Keratinocyte (primary cell): ENCODE measurements around the gene VSTM1. TPM values are rescaled to one million over a fixed set of nuclear protein-coding genes. Genes with fewer than 3 reads are reported as not detected.

Source experiments
- DNase-seq: peaks from one replicate; pipeline ENCODE4 v3.0.0-alpha.2; 2011; ENCODE audit warnings: low read depth, missing footprints, low spot score
- FAIRE-seq: peaks from 2 replicates; lab custom pipeline; 2011; peaks lifted over from hg19 to GRCh38; lab: Jason Lieb, UNC
- H2AFZ ChIP-seq: 2 replicates; pipeline ENCODE4 v1.6.0; 2012; ENCODE audit warnings: low read length, control low read depth, inconsistent platforms; ENCODE audit not compliant: control insufficient read depth
- H3K27ac ChIP-seq: 2 replicates; pipeline ENCODE4 v1.5.1; 2011; ENCODE audit warnings: low read length; ENCODE audit not compliant: control insufficient read depth, insufficient read depth
- H3K27me3 ChIP-seq: 3 replicates; pipeline ENCODE4 v1.6.0; 2011; ENCODE audit warnings: low read length; ENCODE audit not compliant: control insufficient read depth, insufficient read depth; ENCODE audit errors: extremely low read depth
- H3K36me3 ChIP-seq, 2 experiments: 2 replicates in 1 of 2; 3 replicates in 1 of 2; pipeline ENCODE4 v1.5.1; 2011; ENCODE audit warnings: low read length in 2 of 2, mild to moderate bottlenecking in 1 of 2; ENCODE audit not compliant: control insufficient read depth in 2 of 2, insufficient read depth in 2 of 2; ENCODE audit errors: extremely low read depth in 1 of 2
- H3K4me1 ChIP-seq: 3 replicates; pipeline ENCODE4 v1.5.1; 2011; ENCODE audit warnings: low read length; ENCODE audit not compliant: control insufficient read depth, insufficient read depth; ENCODE audit errors: extremely low read depth
- H3K4me2 ChIP-seq: 3 replicates; pipeline ENCODE4 v1.6.0; 2011; ENCODE audit warnings: low read depth, low read length; ENCODE audit not compliant: control insufficient read depth, insufficient read depth; ENCODE audit errors: extremely low read depth
- H3K4me3 ChIP-seq, 3 experiments: fragments of 200-600 bp in 1 of 3; sonication (generic) in 1 of 3; 2 replicates in 2 of 3; 3 replicates in 1 of 3; pipeline ENCODE4 v1.5.1; 2011 to 2016; ENCODE audit warnings: low read length in 3 of 3, mild to moderate bottlenecking in 3 of 3, control low read depth in 2 of 3, inconsistent platforms in 1 of 3, low read depth in 1 of 3, mixed read lengths in 1 of 3, mixed run types in 1 of 3, moderate library complexity in 1 of 3; ENCODE audit not compliant: control insufficient read depth in 2 of 3, insufficient read depth in 2 of 3; ENCODE audit errors: extremely low read depth in 1 of 3
- H3K79me2 ChIP-seq: 2 replicates; pipeline ENCODE4 v1.6.0; 2012; ENCODE audit warnings: low read length; ENCODE audit not compliant: control insufficient read depth, insufficient read depth
- H3K9ac ChIP-seq: 3 replicates; pipeline ENCODE4 v1.6.0; 2011; ENCODE audit warnings: low read length; ENCODE audit not compliant: control insufficient read depth, insufficient read depth; ENCODE audit errors: extremely low read depth
- H3K9me1 ChIP-seq: 3 replicates; pipeline ENCODE4 v1.6.0; 2011; ENCODE audit warnings: low read length; ENCODE audit not compliant: control insufficient read depth, insufficient read depth; ENCODE audit errors: extremely low read depth
- H3K9me3 ChIP-seq: 2 replicates; pipeline ENCODE4 v1.5.1; 2012; ENCODE audit warnings: low read depth, low read length; ENCODE audit not compliant: control insufficient read depth
- H4K20me1 ChIP-seq: 3 replicates; pipeline ENCODE4 v1.6.0; 2011; ENCODE audit warnings: low read length; ENCODE audit not compliant: control insufficient read depth, insufficient read depth; ENCODE audit errors: extremely low read depth
- CTCF ChIP-seq, 3 experiments: IDR thresholded peaks in 1 of 3; conservative IDR thresholded peaks in 1 of 3; optimal IDR thresholded peaks in 1 of 3; 2 replicates in 2 of 3; 3 replicates in 1 of 3; pipeline versions ENCODE3 to v1.5.1; 2011; ENCODE audit warnings: low read length in 3 of 3, mild to moderate bottlenecking in 3 of 3, moderate library complexity in 2 of 3, control low read depth in 1 of 3, inconsistent platforms in 1 of 3; ENCODE audit not compliant: insufficient read depth in 2 of 3; ENCODE audit errors: extremely low read depth in 1 of 3
- EZH2 ChIP-seq: IDR thresholded peaks from one replicate; pipeline ENCODE4 v1.6.1; 2012; ENCODE audit warnings: inconsistent platforms, mild to moderate bottlenecking, low read length, moderate library complexity
- dilution Hi-C: fragments of 300-500 bp; cut with MboI; formaldehyde crosslinking; loops from one replicate; pipeline ENCODE4 v1.7.0; 2020; ENCODE audit warnings: low sequenced_read_pairs; ENCODE audit not compliant: extremely low pct_ligation_motif_present
- polyA plus RNA-seq, 5 experiments: library from polyadenylated mRNA; depleted of rRNA in 3 of 5; stranded (reverse) in 3 of 5; stranded (forward) in 1 of 5; unstranded in 1 of 5; fragments of >200 nt; gene quantifications; 1 replicate in 1 of 5; 2 replicates in 3 of 5; 3 replicates in 1 of 5; pipeline versions ENCODE4 v1.2.1 to v1.2.3, GENCODE V29; 2011 to 2012; ENCODE audit warnings: missing spikeins in 2 of 5, low read depth in 1 of 5, low replicate concordance in 1 of 5

The VSTM1 gene
- polyA plus RNA-seq, 1 donor (not counting 4 experiments of a cell fraction or from before 2014, with no cell fraction given) = not detected

- Histone ChIP-seq H3K27ac (no peak overlapping the region), H3K27me3 (no peaks in the 10 kb centered on the region), H4K20me1 (peaks cover 3% of the 10 kb centered on the region), H3K9ac (no peak overlapping the region), H3K4me3 (no peak overlapping the region), H3K9me3 (no peaks in the 10 kb centered on the region), H2AFZ (no peak overlapping the region), H3K79me2 (peaks cover 9% of the 10 kb centered on the region), H3K9me1 (no peaks in the 10 kb centered on the region), H3K4me1 (no peaks in the 10 kb centered on the region), H3K4me2 (no peak overlapping the region), H3K36me3 (peaks cover 15 to 23% of the 10 kb centered on the region in 2 experiments)
- DNase-seq = no peak
- no peak for TF ChIP-seq CTCF (optimal IDR thresholded peaks at IDR 0.05 in 1 of 3, IDR thresholded peaks at IDR 0.05 in 1 of 3, conservative IDR thresholded peaks at IDR 0.05 in 1 of 3; ENCODE audit: extremely low read depth in 1 of 3, insufficient read depth in 2 of 3, low read length in 3 of 3)
- TF ChIP-seq EZH2 = no peak
- dilution Hi-C loops = no loop called here
- no peak for FAIRE-seq
These were observed 44.8 kb upstream of the VSTM1 start for GRCh38 chr19:54108496-54108895.

DNA sequence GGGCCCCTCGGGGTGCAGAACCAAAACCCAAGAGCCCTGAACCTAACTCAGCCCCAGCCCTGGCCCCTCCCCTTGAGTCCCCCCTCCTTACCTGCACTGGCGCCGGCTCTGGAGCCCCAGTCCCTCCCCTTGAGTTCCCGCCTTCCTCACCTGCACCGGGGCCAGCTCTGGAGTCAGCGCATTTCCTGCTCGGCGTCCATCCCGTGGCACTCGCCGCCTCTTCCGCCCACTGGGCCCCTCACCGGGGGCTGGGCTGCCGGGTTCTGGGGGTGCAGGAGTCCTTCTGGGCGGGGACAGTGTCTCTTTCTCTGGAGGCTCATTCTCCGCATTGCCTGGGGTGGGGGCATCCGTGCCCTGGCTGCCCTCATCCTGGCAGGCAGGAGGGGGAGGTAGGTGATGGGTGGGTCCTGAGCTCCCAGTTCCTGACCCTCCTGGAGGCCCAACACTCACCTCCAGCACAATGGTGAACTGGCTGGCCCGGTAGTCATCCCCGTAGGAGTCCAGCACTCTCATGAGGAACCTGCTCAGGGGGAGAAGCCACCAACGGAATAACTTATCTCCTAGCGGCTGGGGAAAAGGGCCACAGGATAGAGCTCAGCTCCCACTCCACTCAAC, 44.3 kb upstream of the VSTM1 start:
- H3K9me1 ChIP-seq = no peaks in the 10 kb centered on the region
- dilution Hi-C loops = no loop called here
- H3K4me3 ChIP-seq = no peak overlapping the region
- H2AFZ ChIP-seq = no peak overlapping the region
- H3K27ac ChIP-seq = no peak overlapping the region
- H3K36me3 ChIP-seq = peaks cover 15 to 23% of the 10 kb centered on the region in 2 experiments
- peaks cover 14% of the 10 kb centered on the region for H3K79me2 ChIP-seq
- no peaks in the 10 kb centered on the region for H3K4me1 ChIP-seq
- H3K27me3 ChIP-seq = no peaks in the 10 kb centered on the region
- FAIRE-seq = no peak
- H4K20me1 ChIP-seq = peaks cover 3% of the 10 kb centered on the region
- no peaks in the 10 kb centered on the region for H3K9me3 ChIP-seq
- H3K9ac ChIP-seq = no peak overlapping the region
- no peak for DNase-seq
- TF ChIP-seq CTCF (optimal IDR thresholded peaks at IDR 0.05 in 1 of 3, IDR thresholded peaks at IDR 0.05 in 1 of 3, conservative IDR thresholded peaks at IDR 0.05 in 1 of 3; ENCODE audit: extremely low read depth in 1 of 3, insufficient read depth in 2 of 3, low read length in 3 of 3) (no peak), EZH2 (no peak)
- no peak overlapping the region for H3K4me2 ChIP-seq
